ENCODE measurements around the gene ABHD17C.

ABHD17C gene

GRCh38 chr15:80744826-80745225 lies 49.7 kb downstream of the ABHD17C start:
- TF ChIP-seq SIN3A (IDR thresholded peaks at IDR 0.05; ENCODE audit: borderline replicate concordance, insufficient read depth, low read length) (no peak), FOXP2 (optimal IDR thresholded peaks at IDR 0.05; ENCODE audit: borderline replicate concordance, extremely low read depth, extremely low read length, insufficient read depth) (no peak), REST (IDR thresholded peaks at IDR 0.05; ENCODE audit: insufficient read depth in 1 of 2, low read depth in 2 of 2, low read length in 2 of 2) (no peak), TAF1 (IDR thresholded peaks at IDR 0.05; ENCODE audit: borderline replicate concordance, insufficient read depth, low read length) (no peak), POLR2AphosphoS5 (IDR thresholded peaks at IDR 0.05; ENCODE audit: low read depth, low read length) (no peak)

DNA sequence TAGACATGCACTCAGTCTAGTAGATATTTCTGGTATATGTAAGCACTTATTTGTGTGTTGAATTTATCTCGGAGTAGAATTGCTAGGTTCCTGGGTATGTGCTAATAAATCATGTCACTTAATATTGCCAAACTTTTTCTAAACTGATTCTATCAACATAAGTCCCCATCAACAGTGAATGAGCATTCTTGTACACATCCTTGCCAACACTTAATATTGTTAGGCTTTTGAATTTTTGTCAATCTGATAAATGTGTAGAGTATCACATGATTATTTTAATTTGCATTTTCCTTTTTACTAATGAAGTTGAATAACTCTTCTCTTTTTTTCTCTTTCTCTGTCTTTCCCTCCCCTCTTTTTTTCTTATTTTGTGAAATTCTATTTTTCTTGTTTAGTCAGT lies 50.8 kb downstream of the ABHD17C start:
- TF ChIP-seq POLR2AphosphoS5 (IDR thresholded peaks at IDR 0.05; ENCODE audit: low read depth, low read length) (no peak), FOXP2 (optimal IDR thresholded peaks at IDR 0.05; ENCODE audit: borderline replicate concordance, extremely low read depth, extremely low read length, insufficient read depth) (no peak), TAF1 (IDR thresholded peaks at IDR 0.05; ENCODE audit: borderline replicate concordance, insufficient read depth, low read length) (no peak), REST (IDR thresholded peaks at IDR 0.05; ENCODE audit: insufficient read depth in 1 of 2, low read depth in 2 of 2, low read length in 2 of 2) (no peak), SIN3A (IDR thresholded peaks at IDR 0.05; ENCODE audit: borderline replicate concordance, insufficient read depth, low read length) (no peak)

DNA sequence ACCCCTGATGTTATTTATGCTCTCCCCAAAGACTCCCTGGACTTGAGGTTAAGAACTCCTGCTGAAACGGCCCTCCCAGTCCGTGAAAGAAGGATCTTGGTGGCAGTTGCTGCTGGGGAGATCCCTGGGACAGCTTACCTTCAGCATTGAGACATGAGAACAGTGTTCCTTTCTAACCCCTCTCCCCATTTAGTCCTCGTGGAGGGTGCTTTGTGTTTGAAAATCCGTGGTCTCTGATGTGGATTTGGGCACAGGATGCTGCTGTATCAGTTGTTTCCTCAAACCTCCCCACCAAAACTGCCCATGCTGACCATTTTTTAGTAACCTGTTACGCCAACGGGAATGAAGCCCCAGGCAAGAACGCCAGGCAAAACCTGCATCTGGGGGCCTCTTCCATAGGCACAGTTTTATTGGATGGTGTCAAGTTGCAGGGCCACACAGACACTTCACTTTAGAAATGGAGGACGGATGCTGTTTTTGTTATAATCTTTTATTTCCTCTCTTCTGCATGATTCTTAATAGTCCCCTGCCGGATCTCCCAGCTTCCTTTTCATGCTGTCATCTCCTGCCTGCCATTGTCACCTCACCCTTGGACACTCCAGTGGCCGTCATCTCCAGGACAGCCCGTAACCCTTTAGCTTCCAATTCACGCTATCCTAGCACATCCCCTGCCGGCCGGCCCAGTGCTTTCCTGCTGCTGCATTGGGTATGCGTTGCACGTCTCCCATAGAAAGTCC lies 52.4 kb downstream of the ABHD17C start:
- TF ChIP-seq TAF1 (IDR thresholded peaks at IDR 0.05; ENCODE audit: borderline replicate concordance, insufficient read depth, low read length) (no peak), FOXP2 (optimal IDR thresholded peaks at IDR 0.05; ENCODE audit: borderline replicate concordance, extremely low read depth, extremely low read length, insufficient read depth) (peak; percentile 28)

GRCh38 chr15:80749589-80749988 lies 54.5 kb downstream of the ABHD17C start:
- TF ChIP-seq SIN3A (IDR thresholded peaks at IDR 0.05; ENCODE audit: borderline replicate concordance, insufficient read depth, low read length) = no peak
- TF ChIP-seq FOXP2 (optimal IDR thresholded peaks at IDR 0.05; ENCODE audit: borderline replicate concordance, extremely low read depth, extremely low read length, insufficient read depth) = no peak
- TF ChIP-seq REST (IDR thresholded peaks at IDR 0.05; ENCODE audit: insufficient read depth in 1 of 2, low read depth in 2 of 2, low read length in 2 of 2) = no peak

DNA sequence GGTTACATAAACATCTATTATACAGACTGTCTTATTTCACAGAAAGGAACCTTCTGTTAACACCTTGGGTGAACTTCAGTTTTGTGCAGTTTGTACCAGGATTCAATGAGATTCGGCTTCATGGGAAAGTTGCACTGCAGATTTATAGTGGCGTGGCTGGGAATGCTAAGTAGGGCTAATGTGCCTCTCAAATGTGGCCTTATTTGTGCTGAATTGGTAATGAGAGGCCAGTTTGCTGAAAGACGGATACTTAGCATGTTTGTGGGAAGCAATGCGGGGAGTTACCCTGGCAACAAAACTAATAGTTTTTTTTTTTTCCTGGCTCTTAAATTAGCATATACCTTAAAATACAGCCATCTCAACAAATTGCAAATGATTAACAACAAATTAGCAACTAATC lies 55.5 kb downstream of the ABHD17C start:
- TF ChIP-seq FOXP2 (optimal IDR thresholded peaks at IDR 0.05; ENCODE audit: borderline replicate concordance, extremely low read depth, extremely low read length, insufficient read depth) (no peak), POLR2AphosphoS5 (IDR thresholded peaks at IDR 0.05; ENCODE audit: low read depth, low read length) (no peak), REST (IDR thresholded peaks at IDR 0.05; ENCODE audit: insufficient read depth in 1 of 2, low read depth in 2 of 2, low read length in 2 of 2) (no peak)
